ENCODE results near the gene COCH.

- TF ChIP-seq YY1 (IDR thresholded peaks at IDR 0.05; ENCODE audit: insufficient read depth, insufficient read length) (no peak), ZNF274 (IDR thresholded peaks at IDR 0.05; ENCODE audit: low read depth, low read length) (no peak)
These were observed 834 bp downstream of the COCH start for GRCh38 chr14:30874999-30875787.

Data from NT2/D1 (cell line).